Measurements from ENCODE around the gene CACNA1G. TPM values are rescaled to one million over a fixed set of nuclear protein-coding genes. Genes with fewer than 3 reads are reported as not detected.

The CACNA1G gene
- total RNA-seq, 1 experiment from 2014 or later: 0.04 TPM

DNA sequence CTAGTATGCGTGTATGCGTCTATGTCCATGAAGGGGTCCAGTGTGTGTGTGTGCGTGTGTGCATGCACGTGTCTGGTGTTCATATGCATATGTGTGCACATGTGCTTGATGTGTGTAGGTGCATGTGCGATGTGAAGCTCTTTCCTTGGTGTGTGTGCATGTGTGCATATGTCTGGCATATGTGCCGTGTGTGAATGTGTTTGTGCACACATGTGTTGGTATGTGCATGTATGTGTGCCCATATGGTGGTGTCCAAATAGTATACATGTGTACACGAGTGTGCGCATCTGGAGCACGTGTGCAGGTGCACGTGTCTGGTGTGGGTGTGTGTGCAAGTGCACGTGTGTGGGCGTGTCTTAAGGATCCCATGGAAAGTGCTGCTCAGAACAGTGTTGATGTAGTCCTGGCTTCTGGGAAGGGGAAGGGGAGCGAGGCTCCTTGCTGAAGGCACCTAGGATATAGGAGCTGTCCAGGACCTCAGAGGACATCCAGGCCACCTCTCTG, 17.0 kb downstream of the CACNA1G start:
- ATAC-seq (no peak), DNase-seq (no peak)
- H3K9me3 ChIP-seq (ENCODE audit: low read length): no peaks in the 10 kb centered on the region
- H3K36me3 ChIP-seq (ENCODE audit: low read depth, low read length): no peaks in the 10 kb centered on the region
- no peak overlapping the region for H3K4me2 ChIP-seq (ENCODE audit: low read length)
- CTCF ChIA-PET: no interaction called here
- H3F3A ChIP-seq (ENCODE audit: low read length, unreplicated experiment): no peaks in the 10 kb centered on the region
- no peak overlapping the region for H3K27ac ChIP-seq (ENCODE audit: low read length)
- H3K9ac ChIP-seq (ENCODE audit: low read length): no peak overlapping the region
- no peaks in the 10 kb centered on the region for H4K20me1 ChIP-seq (ENCODE audit: low read length)
- H3K9me2 ChIP-seq (replicated peaks; ENCODE audit: low read length): no peaks in the 10 kb centered on the region
- TF ChIP-seq, protein P1, sequence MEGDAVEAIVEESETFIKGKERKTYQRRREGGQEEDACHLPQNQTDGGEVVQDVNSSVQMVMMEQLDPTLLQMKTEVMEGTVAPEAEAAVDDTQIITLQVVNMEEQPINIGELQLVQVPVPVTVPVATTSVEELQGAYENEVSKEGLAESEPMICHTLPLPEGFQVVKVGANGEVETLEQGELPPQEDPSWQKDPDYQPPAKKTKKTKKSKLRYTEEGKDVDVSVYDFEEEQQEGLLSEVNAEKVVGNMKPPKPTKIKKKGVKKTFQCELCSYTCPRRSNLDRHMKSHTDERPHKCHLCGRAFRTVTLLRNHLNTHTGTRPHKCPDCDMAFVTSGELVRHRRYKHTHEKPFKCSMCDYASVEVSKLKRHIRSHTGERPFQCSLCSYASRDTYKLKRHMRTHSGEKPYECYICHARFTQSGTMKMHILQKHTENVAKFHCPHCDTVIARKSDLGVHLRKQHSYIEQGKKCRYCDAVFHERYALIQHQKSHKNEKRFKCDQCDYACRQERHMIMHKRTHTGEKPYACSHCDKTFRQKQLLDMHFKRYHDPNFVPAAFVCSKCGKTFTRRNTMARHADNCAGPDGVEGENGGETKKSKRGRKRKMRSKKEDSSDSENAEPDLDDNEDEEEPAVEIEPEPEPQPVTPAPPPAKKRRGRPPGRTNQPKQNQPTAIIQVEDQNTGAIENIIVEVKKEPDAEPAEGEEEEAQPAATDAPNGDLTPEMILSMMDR (conservative IDR thresholded peaks at IDR 0.05; ENCODE audit: low read depth, low read length): no peak
- TF ChIP-seq EZH2phosphoT487 (IDR thresholded peaks at IDR 0.05; ENCODE audit: borderline replicate concordance, low read length): no peak
- no peak for TF ChIP-seq EZH2 (IDR thresholded peaks at IDR 0.05; ENCODE audit: low read length, unreplicated experiment)
- intact Hi-C loops (cut with micrococcal nuclease): no loop called here
- BruUV-seq (replicated peaks): no TSS peak
- no peaks in the 10 kb centered on the region for H3K27me3 ChIP-seq (ENCODE audit: low read length)
- POLR2A ChIA-PET (ENCODE audit: unreplicated experiment): no interaction called here
- H3K79me2 ChIP-seq (ENCODE audit: low read length): no peaks in the 10 kb centered on the region
- H3K4me3 ChIP-seq (ENCODE audit: low read length): no peak overlapping the region
- no peaks in the 10 kb centered on the region for H3K4me1 ChIP-seq (ENCODE audit: insufficient read depth, low read length)
- H2AFZ ChIP-seq (ENCODE audit: low read length): no peak overlapping the region

DNA sequence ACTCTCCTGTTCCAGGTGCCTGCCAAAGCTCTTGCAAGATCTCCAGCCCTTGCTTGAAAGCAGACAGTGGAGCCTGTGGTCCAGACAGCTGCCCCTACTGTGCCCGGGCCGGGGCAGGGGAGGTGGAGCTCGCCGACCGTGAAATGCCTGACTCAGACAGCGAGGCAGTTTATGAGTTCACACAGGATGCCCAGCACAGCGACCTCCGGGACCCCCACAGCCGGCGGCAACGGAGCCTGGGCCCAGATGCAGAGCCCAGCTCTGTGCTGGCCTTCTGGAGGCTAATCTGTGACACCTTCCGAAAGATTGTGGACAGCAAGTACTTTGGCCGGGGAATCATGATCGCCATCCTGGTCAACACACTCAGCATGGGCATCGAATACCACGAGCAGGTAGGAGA, 17.7 kb downstream of the CACNA1G start:
- Histone ChIP-seq H3K4me2 (ENCODE audit: low read length) (no peak overlapping the region), H3F3A (ENCODE audit: low read length, unreplicated experiment) (no peaks in the 10 kb centered on the region), H3K79me2 (ENCODE audit: low read length) (no peaks in the 10 kb centered on the region), H3K4me1 (ENCODE audit: insufficient read depth, low read length) (no peaks in the 10 kb centered on the region), H3K4me3 (ENCODE audit: low read length) (no peak overlapping the region), H3K9ac (ENCODE audit: low read length) (no peak overlapping the region), H2AFZ (ENCODE audit: low read length) (no peak overlapping the region), H3K9me3 (ENCODE audit: low read length) (no peaks in the 10 kb centered on the region), H3K36me3 (ENCODE audit: low read depth, low read length) (no peaks in the 10 kb centered on the region), H3K27ac (ENCODE audit: low read length) (no peak overlapping the region), H4K20me1 (ENCODE audit: low read length) (no peaks in the 10 kb centered on the region), H3K27me3 (ENCODE audit: low read length) (no peaks in the 10 kb centered on the region), H3K9me2 (replicated peaks; ENCODE audit: low read length) (no peaks in the 10 kb centered on the region)
- intact Hi-C loops (cut with micrococcal nuclease): no loop called here
- TF ChIP-seq EZH2phosphoT487 (IDR thresholded peaks at IDR 0.05; ENCODE audit: borderline replicate concordance, low read length) (no peak), EZH2 (IDR thresholded peaks at IDR 0.05; ENCODE audit: low read length, unreplicated experiment) (no peak)
- TF ChIP-seq, protein P1 (conservative IDR thresholded peaks at IDR 0.05; ENCODE audit: low read depth, low read length): no peak
- BruUV-seq (replicated peaks): no TSS peak
- ATAC-seq: no peak
- ChIA-PET POLR2A (ENCODE audit: unreplicated experiment) (no interaction called here), CTCF (no interaction called here)
- DNase-seq: no peak

DNA sequence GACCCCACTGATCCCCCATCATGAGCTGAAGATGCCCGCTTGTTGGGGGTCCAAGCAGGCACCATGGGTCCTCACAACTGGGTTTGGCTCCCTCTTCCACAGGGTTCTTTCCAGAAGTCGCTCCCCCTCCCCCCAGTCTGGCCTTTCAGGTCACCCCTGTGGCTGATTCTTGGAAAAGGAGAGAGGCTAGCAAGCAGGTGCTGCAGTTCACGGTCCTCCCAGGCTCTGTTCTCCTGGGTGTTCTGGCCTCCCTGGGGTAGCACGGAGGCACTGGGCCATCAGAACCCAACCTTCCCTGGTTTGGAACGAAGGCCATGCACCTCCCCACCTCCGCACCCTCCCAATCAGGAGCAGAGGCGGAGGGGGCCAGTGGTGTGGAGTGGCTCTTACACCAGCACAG, 18.9 kb downstream of the CACNA1G start:
- no peaks in the 10 kb centered on the region for H3F3A ChIP-seq (ENCODE audit: low read length, unreplicated experiment)
- no peak overlapping the region for H2AFZ ChIP-seq (ENCODE audit: low read length)
- ChIA-PET CTCF (no interaction called here), POLR2A (ENCODE audit: unreplicated experiment) (no interaction called here)
- H3K79me2 ChIP-seq (ENCODE audit: low read length): no peaks in the 10 kb centered on the region
- H3K9me3 ChIP-seq (ENCODE audit: low read length): no peaks in the 10 kb centered on the region
- no TSS peak for BruUV-seq (replicated peaks)
- H3K36me3 ChIP-seq (ENCODE audit: low read depth, low read length): no peaks in the 10 kb centered on the region
- ATAC-seq: no peak
- no peak overlapping the region for H3K4me2 ChIP-seq (ENCODE audit: low read length)
- TF ChIP-seq, protein P1 (conservative IDR thresholded peaks at IDR 0.05; ENCODE audit: low read depth, low read length): no peak
- TF ChIP-seq EZH2 (IDR thresholded peaks at IDR 0.05; ENCODE audit: low read length, unreplicated experiment): no peak
- no peak for TF ChIP-seq EZH2phosphoT487 (IDR thresholded peaks at IDR 0.05; ENCODE audit: borderline replicate concordance, low read length)
- no peaks in the 10 kb centered on the region for H3K4me1 ChIP-seq (ENCODE audit: insufficient read depth, low read length)
- H4K20me1 ChIP-seq (ENCODE audit: low read length): no peaks in the 10 kb centered on the region
- no peak overlapping the region for H3K9ac ChIP-seq (ENCODE audit: low read length)
- H3K9me2 ChIP-seq (replicated peaks; ENCODE audit: low read length): no peaks in the 10 kb centered on the region
- no peak for DNase-seq
- no peaks in the 10 kb centered on the region; the same call in 1 of the 2 replicates for H3K27me3 ChIP-seq (ENCODE audit: low read length)
- intact Hi-C loops (cut with micrococcal nuclease): no loop called here
- no peak overlapping the region for H3K4me3 ChIP-seq (ENCODE audit: low read length)
- H3K27ac ChIP-seq (ENCODE audit: low read length): no peak overlapping the region

Measured in PC-3 (cell line).